ENCODE results near the gene VPS9D1. TPM values are rescaled to one million over a fixed set of nuclear protein-coding genes. Genes with fewer than 3 reads are reported as not detected.

VPS9D1 gene
- total and polyA plus RNA-seq, 10 of the 15 experiments (the other 5 are each of a cell fraction or from before 2014, with no cell fraction given), result 0.65 to 4.2 (median 1.1) TPM

DNA sequence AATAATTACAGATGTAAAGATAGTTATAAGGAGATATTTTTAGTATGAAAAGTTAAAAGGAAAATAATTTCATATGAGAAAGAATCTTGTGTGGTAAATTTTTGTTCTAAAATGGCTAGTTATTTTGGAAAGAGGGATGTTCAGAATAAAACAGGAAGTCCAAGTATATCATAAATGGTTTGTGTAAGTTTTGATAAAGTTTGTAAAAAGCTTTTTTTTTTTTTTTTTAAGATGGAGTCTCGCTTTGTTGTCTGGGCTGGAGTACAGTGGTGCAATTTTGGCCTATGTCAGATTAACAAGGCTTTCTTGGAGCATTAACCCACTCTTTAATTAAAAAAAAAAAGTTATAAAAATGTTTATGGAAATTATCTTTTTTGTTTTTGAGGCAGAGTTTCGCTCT, 42.4 kb downstream of the VPS9D1 start:
- ChIA-PET RAD21 (ENCODE audit: unreplicated experiment) (no interaction called here), POLR2A (no interaction called here), CTCF (interaction anchor here (0.6 kb wide), 1 partner anchor 121 kb away, joined by 3 read pairs; no protein-coding TSS in a partner anchor), SMC1A (ENCODE audit: uncharacterized antibody, unreplicated experiment) (no interaction called here)
- H3K4me2 ChIP-seq (ENCODE audit: control insufficient read depth, insufficient read depth), result no peak overlapping the region
- no peak overlapping the region for H3K4me3 ChIP-seq
- 43% methylated on average over 2 of the region's 2 CpGs for WGBS (ENCODE audit: insufficient coverage, insufficient replicate concordance, low lambda C conversion rate, missing lambda C conversion rate)
- H3K36me3 ChIP-seq (ENCODE audit: control insufficient read depth in 2 of 2, insufficient read depth in 2 of 2, low read length in 1 of 2), result no peaks in the 10 kb centered on the region
- FAIRE-seq, result no peak
- in situ Hi-C loops (cut with MboI), result no loop called here
- no peaks in the 10 kb centered on the region for H4K20me1 ChIP-seq (ENCODE audit: control insufficient read depth, insufficient read depth)
- no peaks in the 10 kb centered on the region for H3K79me2 ChIP-seq (ENCODE audit: control insufficient read depth, insufficient read depth, low read length)
- BruUV-seq (replicated peaks), result no TSS peak
- intact Hi-C loops (cut with micrococcal nuclease; ENCODE audit: unreplicated experiment), result no loop called here
- no peak overlapping the region for H2AFZ ChIP-seq (ENCODE audit: control insufficient read depth, low read depth, low read length)
- no peak for DNase-seq (ENCODE audit: low read depth, low spot score)
- ATAC-seq, result no peak
- no peak overlapping the region for H3K9ac ChIP-seq (ENCODE audit: control insufficient read depth, insufficient read depth, low read length)
- H3K4me1 ChIP-seq (ENCODE audit: control insufficient read depth, insufficient read depth, low read length), result no peaks in the 10 kb centered on the region
- H3K9me3 ChIP-seq (replicated peaks; ENCODE audit: control insufficient read depth, insufficient read depth, low read length), result no peaks in the 10 kb centered on the region; the same call in 2 of the 3 replicates
- no peaks in the 10 kb centered on the region for H3K27me3 ChIP-seq (replicated peaks in 1 of 2; ENCODE audit: control insufficient read depth in 2 of 2, insufficient read depth in 2 of 2, low read length in 1 of 2)
- H3K27ac ChIP-seq (ENCODE audit: control insufficient read depth, insufficient read depth), result no peak overlapping the region
- TF ChIP-seq RAD21 (IDR thresholded peaks at IDR 0.05; ENCODE audit: insufficient read depth, low read depth, low read length) (no peak), PKNOX1 (IDR thresholded peaks at IDR 0.05) (no peak), RBBP5 (conservative IDR thresholded peaks at IDR 0.05) (no peak), E2F8 (IDR thresholded peaks at IDR 0.05; ENCODE audit: low read depth, partially characterized antibody) (no peak), SMC3 (IDR thresholded peaks at IDR 0.05; ENCODE audit: borderline replicate concordance, low read length) (no peak), TARDBP (IDR thresholded peaks at IDR 0.05; ENCODE audit: borderline replicate concordance) (no peak), SRF (IDR thresholded peaks at IDR 0.05; ENCODE audit: low read depth in 2 of 2, low read length in 2 of 2) (no peak), NKRF (conservative IDR thresholded peaks at IDR 0.05) (no peak)
- TF ChIP-seq, protein P1, sequence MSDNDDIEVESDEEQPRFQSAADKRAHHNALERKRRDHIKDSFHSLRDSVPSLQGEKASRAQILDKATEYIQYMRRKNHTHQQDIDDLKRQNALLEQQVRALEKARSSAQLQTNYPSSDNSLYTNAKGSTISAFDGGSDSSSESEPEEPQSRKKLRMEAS (IDR thresholded peaks at IDR 0.05; ENCODE audit: low read depth, low read length), result no peak
- TF ChIP-seq, protein P2, sequence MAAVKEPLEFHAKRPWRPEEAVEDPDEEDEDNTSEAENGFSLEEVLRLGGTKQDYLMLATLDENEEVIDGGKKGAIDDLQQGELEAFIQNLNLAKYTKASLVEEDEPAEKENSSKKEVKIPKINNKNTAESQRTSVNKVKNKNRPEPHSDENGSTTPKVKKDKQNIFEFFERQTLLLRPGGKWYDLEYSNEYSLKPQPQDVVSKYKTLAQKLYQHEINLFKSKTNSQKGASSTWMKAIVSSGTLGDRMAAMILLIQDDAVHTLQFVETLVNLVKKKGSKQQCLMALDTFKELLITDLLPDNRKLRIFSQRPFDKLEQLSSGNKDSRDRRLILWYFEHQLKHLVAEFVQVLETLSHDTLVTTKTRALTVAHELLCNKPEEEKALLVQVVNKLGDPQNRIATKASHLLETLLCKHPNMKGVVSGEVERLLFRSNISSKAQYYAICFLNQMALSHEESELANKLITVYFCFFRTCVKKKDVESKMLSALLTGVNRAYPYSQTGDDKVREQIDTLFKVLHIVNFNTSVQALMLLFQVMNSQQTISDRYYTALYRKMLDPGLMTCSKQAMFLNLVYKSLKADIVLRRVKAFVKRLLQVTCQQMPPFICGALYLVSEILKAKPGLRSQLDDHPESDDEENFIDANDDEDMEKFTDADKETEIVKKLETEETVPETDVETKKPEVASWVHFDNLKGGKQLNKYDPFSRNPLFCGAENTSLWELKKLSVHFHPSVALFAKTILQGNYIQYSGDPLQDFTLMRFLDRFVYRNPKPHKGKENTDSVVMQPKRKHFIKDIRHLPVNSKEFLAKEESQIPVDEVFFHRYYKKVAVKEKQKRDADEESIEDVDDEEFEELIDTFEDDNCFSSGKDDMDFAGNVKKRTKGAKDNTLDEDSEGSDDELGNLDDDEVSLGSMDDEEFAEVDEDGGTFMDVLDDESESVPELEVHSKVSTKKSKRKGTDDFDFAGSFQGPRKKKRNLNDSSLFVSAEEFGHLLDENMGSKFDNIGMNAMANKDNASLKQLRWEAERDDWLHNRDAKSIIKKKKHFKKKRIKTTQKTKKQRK (IDR thresholded peaks at IDR 0.05; ENCODE audit: low read depth, low read length), result no peak
- TF ChIP-seq, protein P3, sequence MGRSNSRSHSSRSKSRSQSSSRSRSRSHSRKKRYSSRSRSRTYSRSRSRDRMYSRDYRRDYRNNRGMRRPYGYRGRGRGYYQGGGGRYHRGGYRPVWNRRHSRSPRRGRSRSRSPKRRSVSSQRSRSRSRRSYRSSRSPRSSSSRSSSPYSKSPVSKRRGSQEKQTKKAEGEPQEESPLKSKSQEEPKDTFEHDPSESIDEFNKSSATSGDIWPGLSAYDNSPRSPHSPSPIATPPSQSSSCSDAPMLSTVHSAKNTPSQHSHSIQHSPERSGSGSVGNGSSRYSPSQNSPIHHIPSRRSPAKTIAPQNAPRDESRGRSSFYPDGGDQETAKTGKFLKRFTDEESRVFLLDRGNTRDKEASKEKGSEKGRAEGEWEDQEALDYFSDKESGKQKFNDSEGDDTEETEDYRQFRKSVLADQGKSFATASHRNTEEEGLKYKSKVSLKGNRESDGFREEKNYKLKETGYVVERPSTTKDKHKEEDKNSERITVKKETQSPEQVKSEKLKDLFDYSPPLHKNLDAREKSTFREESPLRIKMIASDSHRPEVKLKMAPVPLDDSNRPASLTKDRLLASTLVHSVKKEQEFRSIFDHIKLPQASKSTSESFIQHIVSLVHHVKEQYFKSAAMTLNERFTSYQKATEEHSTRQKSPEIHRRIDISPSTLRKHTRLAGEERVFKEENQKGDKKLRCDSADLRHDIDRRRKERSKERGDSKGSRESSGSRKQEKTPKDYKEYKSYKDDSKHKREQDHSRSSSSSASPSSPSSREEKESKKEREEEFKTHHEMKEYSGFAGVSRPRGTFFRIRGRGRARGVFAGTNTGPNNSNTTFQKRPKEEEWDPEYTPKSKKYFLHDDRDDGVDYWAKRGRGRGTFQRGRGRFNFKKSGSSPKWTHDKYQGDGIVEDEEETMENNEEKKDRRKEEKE (IDR thresholded peaks at IDR 0.05), result no peak

Measured in GM12878 (cell line).